CD14-positive monocyte (primary cell): ENCODE results near the gene DDIAS. TPM values are rescaled to one million over a fixed set of nuclear protein-coding genes. Genes with fewer than 3 reads are reported as not detected.
"Not testable (repeated sequence)": the region's sequence is repeated elsewhere in the genome, so short reads cannot be mapped to it uniquely, and the experiment has no call there.

Experiments
- DNase-seq, 3 donors: peaks; one replicate each; pipeline ENCODE4 v3.0.0-alpha.2; 2011 to 2022
- H2AFZ ChIP-seq: 2 replicates; pipeline ENCODE4 v1.6.0; 2012; ENCODE audit warnings: mild to moderate bottlenecking, low read depth, low read length, inconsistent platforms; ENCODE audit not compliant: insufficient read depth, poor library complexity, severe bottlenecking
- H3K27ac ChIP-seq, 2 donors: 1 replicate in 1 of 2; 2 replicates in 1 of 2; pipeline ENCODE4 v1.5.1; 2012 to 2013; ENCODE audit warnings: low read length in 2 of 2, control low read depth in 1 of 2, inconsistent platforms in 1 of 2, low read depth in 1 of 2, mild to moderate bottlenecking in 1 of 2
- H3K27me3 ChIP-seq, 2 donors: one replicate each; pipeline versions ENCODE4 v1.6.0 to v1.6.1; 2011 to 2013; ENCODE audit warnings: low read length in 2 of 2; ENCODE audit not compliant: control insufficient read depth in 2 of 2, insufficient read depth in 2 of 2
- H3K36me3 ChIP-seq, 2 donors: replicated peaks in 1 of 2; 1 replicate in 1 of 2; 2 replicates in 1 of 2; pipeline versions ENCODE4 v1.5.1 to v1.6.1; 2012 to 2013; ENCODE audit warnings: low read length in 2 of 2, control low read depth in 1 of 2, inconsistent platforms in 1 of 2, mild to moderate bottlenecking in 1 of 2; ENCODE audit not compliant: insufficient read depth in 2 of 2, control insufficient read depth in 1 of 2
- H3K4me1 ChIP-seq, 2 donors: 1 replicate in 1 of 2; 2 replicates in 1 of 2; pipeline versions ENCODE4 v1.5.1 to v1.6.1; 2012 to 2013; ENCODE audit warnings: low read length in 2 of 2, control low read depth in 1 of 2, inconsistent platforms in 1 of 2, mild to moderate bottlenecking in 1 of 2, moderate library complexity in 1 of 2; ENCODE audit not compliant: insufficient read depth in 2 of 2, control insufficient read depth in 1 of 2
- H3K4me2 ChIP-seq: replicated peaks from 2 replicates; pipeline ENCODE3; 2012; ENCODE audit warnings: low read length, moderate library complexity, mild to moderate bottlenecking; ENCODE audit not compliant: poor library complexity, severe bottlenecking; ENCODE audit errors: extremely low read depth
- H3K4me3 ChIP-seq, 3 experiments: fragments of 200-600 bp in 1 of 3; sonication (generic) in 1 of 3; replicated peaks in 1 of 3; 1 replicate in 2 of 3; 2 replicates in 1 of 3; pipeline ENCODE4 v1.5.1; 2011 to 2013; ENCODE audit warnings: low read length in 3 of 3, mild to moderate bottlenecking in 3 of 3, control low read depth in 2 of 3, low read depth in 2 of 3, inconsistent platforms in 1 of 3, moderate library complexity in 1 of 3
- H3K79me2 ChIP-seq: 2 replicates; pipeline ENCODE4 v1.6.0; 2012; ENCODE audit warnings: mild to moderate bottlenecking, control low read depth, inconsistent platforms, low read length, moderate library complexity; ENCODE audit not compliant: insufficient read depth
- H3K9ac ChIP-seq: 2 replicates; pipeline ENCODE4 v1.6.0; 2017; ENCODE audit warnings: low read length, mild to moderate bottlenecking; ENCODE audit not compliant: insufficient read depth, poor library complexity, severe bottlenecking
- H3K9me3 ChIP-seq, 2 donors: replicated peaks in 1 of 2; 1 replicate in 1 of 2; 2 replicates in 1 of 2; pipeline versions ENCODE4 v1.5.1 to v1.6.1; 2012 to 2013; ENCODE audit warnings: low read length in 2 of 2, control low read depth in 1 of 2; ENCODE audit not compliant: control insufficient read depth in 1 of 2, insufficient read depth in 1 of 2
- H4K20me1 ChIP-seq: 2 replicates; pipeline ENCODE4 v1.6.0; 2012; ENCODE audit warnings: mild to moderate bottlenecking, low read length, control low read depth, moderate library complexity; ENCODE audit not compliant: insufficient read depth
- H3K27ac Mint-ChIP-seq, 7 donors: one replicate each; pipeline ENCODE4 v1.8.0; 2020; ENCODE audit warnings: mild to moderate bottlenecking in 7 of 7, mixed read lengths in 7 of 7, moderate library complexity in 6 of 7, inconsistent platforms in 2 of 7
- H3K27me3 Mint-ChIP-seq, 3 donors: one replicate each; pipeline ENCODE4 v1.8.0; 2021 to 2022; ENCODE audit warnings: low read depth in 3 of 3, mild to moderate bottlenecking in 3 of 3, mixed read lengths in 3 of 3, moderate library complexity in 3 of 3, inconsistent platforms in 1 of 3
- H3K36me3 Mint-ChIP-seq, 2 donors: one replicate each; pipeline ENCODE4 v1.8.0; 2020; ENCODE audit warnings: mixed read lengths in 2 of 2, inconsistent platforms in 1 of 2, mild to moderate bottlenecking in 1 of 2
- H3K4me1 Mint-ChIP-seq: one replicate; pipeline ENCODE4 v1.8.0; 2020; ENCODE audit warnings: mild to moderate bottlenecking, mixed read lengths
- H3K4me3 Mint-ChIP-seq, 2 donors: one replicate each; pipeline ENCODE4 v1.8.0; 2020; ENCODE audit warnings: mild to moderate bottlenecking in 2 of 2, mixed read lengths in 2 of 2, moderate library complexity in 1 of 2
- H3K9me3 Mint-ChIP-seq, 7 donors: one replicate each; pipeline ENCODE4 v1.8.0; 2020 to 2022; ENCODE audit warnings: mixed read lengths in 7 of 7, mild to moderate bottlenecking in 6 of 7, moderate library complexity in 6 of 7, inconsistent platforms in 2 of 7
- WGBS: methylation state at CpG from one replicate; pipeline ENCODE4 v1.1.5; 2013; ENCODE audit warnings: missing lambda C conversion rate; ENCODE audit not compliant: insufficient coverage; 5-methylcytosine and 5-hydroxymethylcytosine counted together
- intact Hi-C, 2 donors: fragments of 100-400 bp; cut with micrococcal nuclease; formaldehyde crosslinking; loops; one replicate each; pipeline versions ENCODE4 v1.15.0 to v1.15.1; 2023
- polyA plus RNA-seq, 3 donors: library from polyadenylated mRNA; depleted of rRNA in 1 of 3; unstranded in 2 of 3; stranded (reverse) in 1 of 3; fragments of 300-500 nt in 2 of 3; fragments of >200 nt in 1 of 3; fragmentation: Illumina TruSeq in 2 of 3; gene quantifications; 1 replicate in 2 of 3; 2 replicates in 1 of 3; pipeline ENCODE4 v1.2.3, GENCODE V29; 2012 to 2021
- TF ChIP-seq, protein P1 (sequence below): fragments of 200-600 bp; IDR thresholded peaks from one replicate; pipeline ENCODE4 v1.8.0; 2022; ENCODE audit warnings: antibody characterized with exemption, mild to moderate bottlenecking

Gene DDIAS
- polyA plus RNA-seq, 3 donors: 6.0 to 14.1 (median 13.5) TPM

DNA sequence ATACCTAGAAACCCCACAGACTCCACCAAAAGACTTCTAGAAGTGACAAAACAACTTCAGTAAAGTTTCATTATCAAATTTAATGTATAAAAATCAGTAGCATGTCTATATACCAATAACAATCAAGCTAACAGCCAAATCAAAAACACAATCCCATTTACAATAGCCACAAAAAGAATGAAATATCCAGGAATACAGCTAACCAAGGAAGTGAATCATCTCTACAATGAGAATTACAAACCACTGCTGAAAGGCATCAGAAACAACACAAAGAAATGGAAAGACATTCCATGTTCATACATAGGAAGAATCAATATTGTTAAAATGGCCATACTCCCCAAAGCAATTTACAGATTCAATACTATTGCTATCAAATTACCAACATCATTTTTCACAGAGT is 47.3 kb upstream of the DDIAS start:
- intact Hi-C loops: no loop called here
- Histone ChIP-seq H3K9me3 (no peaks in the 10 kb centered on the region), H2AFZ (no peak overlapping the region), H3K9ac (no peak overlapping the region), H4K20me1 (peaks cover 45% of the 10 kb centered on the region), H3K4me2 (no peak overlapping the region), H3K79me2 (no peaks in the 10 kb centered on the region), H3K27ac (no peak overlapping the region), H3K36me3 (peaks cover 19 to 37% of the 10 kb centered on the region in 2 donors), H3K27me3 (no peaks in the 10 kb centered on the region), H3K4me1 (no peaks in the 10 kb centered on the region), H3K4me3 (no peak overlapping the region)
- no peak overlapping the region for H3K4me3 Mint-ChIP-seq
- no peak for DNase-seq
- peaks cover 25 to 31% of the 10 kb centered on the region in 2 donors for H3K36me3 Mint-ChIP-seq
- H3K27ac Mint-ChIP-seq: no peak overlapping the region
- peaks cover 0 to 2% (median 2%) of the 10 kb centered on the region in 7 donors for H3K9me3 Mint-ChIP-seq
- peaks cover 0 to 2% (median 0%) of the 10 kb centered on the region in 3 donors for H3K27me3 Mint-ChIP-seq
- TF ChIP-seq, protein P1, sequence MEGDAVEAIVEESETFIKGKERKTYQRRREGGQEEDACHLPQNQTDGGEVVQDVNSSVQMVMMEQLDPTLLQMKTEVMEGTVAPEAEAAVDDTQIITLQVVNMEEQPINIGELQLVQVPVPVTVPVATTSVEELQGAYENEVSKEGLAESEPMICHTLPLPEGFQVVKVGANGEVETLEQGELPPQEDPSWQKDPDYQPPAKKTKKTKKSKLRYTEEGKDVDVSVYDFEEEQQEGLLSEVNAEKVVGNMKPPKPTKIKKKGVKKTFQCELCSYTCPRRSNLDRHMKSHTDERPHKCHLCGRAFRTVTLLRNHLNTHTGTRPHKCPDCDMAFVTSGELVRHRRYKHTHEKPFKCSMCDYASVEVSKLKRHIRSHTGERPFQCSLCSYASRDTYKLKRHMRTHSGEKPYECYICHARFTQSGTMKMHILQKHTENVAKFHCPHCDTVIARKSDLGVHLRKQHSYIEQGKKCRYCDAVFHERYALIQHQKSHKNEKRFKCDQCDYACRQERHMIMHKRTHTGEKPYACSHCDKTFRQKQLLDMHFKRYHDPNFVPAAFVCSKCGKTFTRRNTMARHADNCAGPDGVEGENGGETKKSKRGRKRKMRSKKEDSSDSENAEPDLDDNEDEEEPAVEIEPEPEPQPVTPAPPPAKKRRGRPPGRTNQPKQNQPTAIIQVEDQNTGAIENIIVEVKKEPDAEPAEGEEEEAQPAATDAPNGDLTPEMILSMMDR: no peak
- no peaks in the 10 kb centered on the region for H3K4me1 Mint-ChIP-seq

DNA sequence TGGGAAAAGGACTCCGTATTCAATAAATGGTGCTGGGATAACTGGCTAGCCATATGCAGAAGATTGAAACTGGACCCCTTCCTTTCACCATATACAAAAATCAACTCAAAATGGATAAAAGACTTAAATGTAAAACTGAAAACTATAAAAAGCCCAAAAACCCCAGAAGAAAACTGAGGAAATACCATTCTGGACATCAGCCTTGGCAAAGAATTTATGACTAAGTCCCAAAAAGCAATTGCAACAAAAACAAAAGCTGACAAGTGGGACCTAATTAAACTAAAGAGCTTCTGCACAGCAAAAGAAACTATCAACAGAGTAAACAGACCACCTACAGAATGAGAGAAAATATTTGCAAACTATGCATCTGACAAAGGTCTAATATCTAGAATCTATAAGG is 46.6 kb upstream of the DDIAS start:
- H3K9ac ChIP-seq, DNase-seq, H3K4me3 Mint-ChIP-seq, H3K27me3 ChIP-seq, intact Hi-C loops, H3K9me3 ChIP-seq, H3K27me3 Mint-ChIP-seq, H2AFZ ChIP-seq, H3K4me2 ChIP-seq, H3K4me1 ChIP-seq, H3K9me3 Mint-ChIP-seq, H3K79me2 ChIP-seq, H3K4me1 Mint-ChIP-seq, H3K27ac Mint-ChIP-seq, H3K4me3 ChIP-seq, H3K27ac ChIP-seq: not testable (repeated sequence)
- WGBS: no CpG with 5 or more reads among the region's 1 CpG
- H3K36me3 Mint-ChIP-seq: peaks cover 19 to 30% of the 10 kb centered on the region in 2 donors
- Histone ChIP-seq H3K36me3 (peaks cover 13 to 31% of the 10 kb centered on the region in 2 donors), H4K20me1 (peaks cover 45% of the 10 kb centered on the region)
